ENCODE results near the gene NFXL1.

NFXL1 gene

GRCh38 chr4:47819178-47819577 is 95.2 kb downstream of the NFXL1 start:
- Histone ChIP-seq H3K36me3 (ENCODE audit: control insufficient read depth, insufficient read depth, low read length) (no peaks in the 10 kb centered on the region), H3K9ac (ENCODE audit: low read length) (no peak overlapping the region), H3K27me3 (ENCODE audit: control insufficient read depth, insufficient read depth, low read length) (no peaks in the 10 kb centered on the region), H3K27ac (ENCODE audit: low read depth, low read length) (no peak overlapping the region), H3K4me1 (ENCODE audit: control insufficient read depth, insufficient read depth, low read length) (no peaks in the 10 kb centered on the region), H3K4me3 (ENCODE audit: low read length) (no peak overlapping the region)

- H3K27ac ChIP-seq (ENCODE audit: low read depth, low read length), result no peak overlapping the region
- no peak overlapping the region for H3K4me3 ChIP-seq (ENCODE audit: low read length)
- H3K27me3 ChIP-seq (ENCODE audit: control insufficient read depth, insufficient read depth, low read length), result no peaks in the 10 kb centered on the region
- H3K9ac ChIP-seq (ENCODE audit: low read length), result no peak overlapping the region
- no peaks in the 10 kb centered on the region for H3K4me1 ChIP-seq (ENCODE audit: control insufficient read depth, insufficient read depth, low read length)
- no peaks in the 10 kb centered on the region for H3K36me3 ChIP-seq (ENCODE audit: control insufficient read depth, insufficient read depth, low read length)
These were observed 97.1 kb downstream of the NFXL1 start for GRCh38 chr4:47817275-47817674.

- Histone ChIP-seq H3K4me3 (ENCODE audit: low read length) (no peak overlapping the region), H3K4me1 (ENCODE audit: control insufficient read depth, insufficient read depth, low read length) (no peaks in the 10 kb centered on the region), H3K27ac (ENCODE audit: low read depth, low read length) (no peak overlapping the region), H3K36me3 (ENCODE audit: control insufficient read depth, insufficient read depth, low read length) (no peaks in the 10 kb centered on the region), H3K27me3 (ENCODE audit: control insufficient read depth, insufficient read depth, low read length) (no peaks in the 10 kb centered on the region), H3K9ac (ENCODE audit: low read length) (no peak overlapping the region)
These were observed 97.6 kb downstream of the NFXL1 start for GRCh38 chr4:47816748-47817147.

- H3K36me3 ChIP-seq (ENCODE audit: control insufficient read depth, insufficient read depth, low read length), result no peaks in the 10 kb centered on the region
- H3K27ac ChIP-seq (ENCODE audit: low read depth, low read length), result no peak overlapping the region
- no peaks in the 10 kb centered on the region for H3K4me1 ChIP-seq (ENCODE audit: control insufficient read depth, insufficient read depth, low read length)
- no peak overlapping the region for H3K4me3 ChIP-seq (ENCODE audit: low read length)
- no peaks in the 10 kb centered on the region for H3K27me3 ChIP-seq (ENCODE audit: control insufficient read depth, insufficient read depth, low read length)
- H3K9ac ChIP-seq (ENCODE audit: low read length), result no peak overlapping the region
These were observed 99.6 kb downstream of the NFXL1 start for GRCh38 chr4:47814618-47815295.

GRCh38 chr4:47809654-47810203 is 104.7 kb downstream of the NFXL1 start:
- no peak overlapping the region for H3K9ac ChIP-seq (ENCODE audit: low read length)
- no peak overlapping the region for H3K27ac ChIP-seq (ENCODE audit: low read depth, low read length)
- no peak overlapping the region for H3K4me3 ChIP-seq (ENCODE audit: low read length)
- H3K4me1 ChIP-seq (ENCODE audit: control insufficient read depth, insufficient read depth, low read length), result no peaks in the 10 kb centered on the region
- H3K27me3 ChIP-seq (ENCODE audit: control insufficient read depth, insufficient read depth, low read length), result no peaks in the 10 kb centered on the region
- no peaks in the 10 kb centered on the region for H3K36me3 ChIP-seq (ENCODE audit: control insufficient read depth, insufficient read depth, low read length)

- H3K36me3 ChIP-seq (ENCODE audit: control insufficient read depth, insufficient read depth, low read length), result no peaks in the 10 kb centered on the region
- no peaks in the 10 kb centered on the region for H3K27me3 ChIP-seq (ENCODE audit: control insufficient read depth, insufficient read depth, low read length)
- no peak overlapping the region for H3K4me3 ChIP-seq (ENCODE audit: low read length)
- H3K27ac ChIP-seq (ENCODE audit: low read depth, low read length), result no peak overlapping the region
- no peaks in the 10 kb centered on the region for H3K4me1 ChIP-seq (ENCODE audit: control insufficient read depth, insufficient read depth, low read length)
- H3K9ac ChIP-seq (ENCODE audit: low read length), result no peak overlapping the region
These were observed 109.8 kb downstream of the NFXL1 start for GRCh38 chr4:47804598-47804997.

GRCh38 chr4:47801481-47802002 is 112.8 kb downstream of the NFXL1 start:
- no peak overlapping the region for H3K9ac ChIP-seq (ENCODE audit: low read length)
- no peak overlapping the region for H3K4me3 ChIP-seq (ENCODE audit: low read length)
- H3K27me3 ChIP-seq (ENCODE audit: control insufficient read depth, insufficient read depth, low read length), result no peaks in the 10 kb centered on the region
- H3K36me3 ChIP-seq (ENCODE audit: control insufficient read depth, insufficient read depth, low read length), result no peaks in the 10 kb centered on the region
- no peaks in the 10 kb centered on the region for H3K4me1 ChIP-seq (ENCODE audit: control insufficient read depth, insufficient read depth, low read length)
- H3K27ac ChIP-seq (ENCODE audit: low read depth, low read length), result no peak overlapping the region

GRCh38 chr4:47798165-47798564 is 116.2 kb downstream of the NFXL1 start:
- Histone ChIP-seq H3K4me1 (ENCODE audit: control insufficient read depth, insufficient read depth, low read length) (no peaks in the 10 kb centered on the region), H3K27ac (ENCODE audit: low read depth, low read length) (no peak overlapping the region), H3K36me3 (ENCODE audit: control insufficient read depth, insufficient read depth, low read length) (no peaks in the 10 kb centered on the region), H3K9ac (ENCODE audit: low read length) (no peak overlapping the region), H3K4me3 (ENCODE audit: low read length) (no peak overlapping the region), H3K27me3 (ENCODE audit: control insufficient read depth, insufficient read depth, low read length) (no peaks in the 10 kb centered on the region)
